Measurements from ENCODE around the gene ZNF408.

Gene ZNF408

DNA sequence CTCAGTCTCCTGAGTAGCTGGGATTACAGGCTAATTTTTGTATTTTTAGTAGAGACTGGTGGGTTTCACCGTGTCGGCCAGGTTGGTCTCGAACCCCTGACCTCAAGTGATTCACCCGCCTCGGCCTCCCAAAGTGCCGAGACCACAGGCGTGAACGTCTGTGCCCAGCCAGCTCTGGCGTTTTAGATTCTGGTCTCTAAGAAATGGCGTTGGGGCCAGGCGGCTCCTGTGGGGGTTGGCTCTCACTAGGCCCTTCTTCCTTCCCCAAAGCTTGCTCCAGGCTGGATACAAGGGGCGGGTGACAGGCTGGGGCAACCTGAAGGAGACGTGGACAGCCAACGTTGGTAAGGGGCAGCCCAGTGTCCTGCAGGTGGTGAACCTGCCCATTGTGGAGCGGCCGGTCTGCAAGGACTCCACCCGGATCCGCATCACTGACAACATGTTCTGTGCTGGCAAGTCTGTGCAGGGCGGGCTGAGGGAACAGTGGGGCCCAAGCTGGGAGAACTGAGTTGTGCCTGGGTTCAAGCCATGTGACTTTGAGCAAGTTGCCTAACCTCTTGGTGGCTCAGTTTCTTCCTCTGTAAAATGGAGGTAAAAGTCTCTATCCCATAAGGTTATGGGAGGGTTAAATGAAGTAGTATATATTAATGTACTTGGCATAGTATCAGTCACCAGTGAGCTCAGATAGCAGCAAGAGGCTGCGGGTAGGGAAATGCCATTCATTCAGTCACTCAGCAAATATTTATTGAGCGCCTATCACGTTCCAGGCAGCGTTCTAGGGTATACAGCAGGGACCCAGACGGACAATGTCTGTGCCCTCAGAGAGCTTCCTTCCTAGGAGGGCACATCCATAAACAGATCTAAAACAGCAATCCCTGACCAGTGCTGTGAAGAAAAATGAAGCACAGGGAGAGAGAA, 28.5 kb downstream of the ZNF408 start:
- no peak for DNase-seq

DNA sequence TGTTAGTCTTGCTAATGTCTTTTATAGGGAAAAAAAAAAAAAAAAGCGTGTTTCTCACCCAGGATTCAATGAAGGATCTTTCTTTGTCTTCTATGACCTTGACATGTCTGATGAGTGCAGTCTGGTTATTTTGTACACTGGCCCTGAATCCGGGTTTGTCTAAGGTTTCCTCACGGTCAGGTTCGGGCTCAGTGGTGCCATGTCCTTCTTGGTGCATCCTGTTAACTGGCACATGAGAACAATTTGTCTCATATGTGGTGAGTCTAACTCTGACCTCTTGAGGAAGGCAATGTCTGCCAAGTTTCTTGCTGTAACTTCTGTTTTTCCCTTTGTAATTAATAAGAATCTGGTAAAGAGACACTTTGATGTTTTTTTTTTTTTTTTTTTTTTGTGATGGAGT, 30.7 kb downstream of the ZNF408 start:
- no peak for DNase-seq

DNA sequence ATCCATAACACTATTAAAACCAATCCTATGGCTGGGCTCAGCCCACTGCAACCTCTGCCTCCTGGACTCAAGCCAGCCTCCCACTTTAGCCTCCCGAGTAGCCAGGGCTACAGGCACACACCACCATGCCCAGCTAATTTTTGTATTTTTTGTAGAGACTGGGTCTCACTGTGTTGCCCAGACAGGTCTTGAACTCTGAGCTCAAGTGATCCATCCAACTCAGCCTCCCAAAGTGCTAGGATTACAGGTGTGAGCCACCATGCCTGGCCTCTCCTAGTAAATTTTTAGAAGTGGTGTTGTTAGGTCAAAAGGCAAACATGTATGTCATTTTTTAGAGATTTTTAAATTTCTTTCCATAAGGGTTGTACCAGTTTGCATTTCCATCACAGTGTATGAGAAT, 32.4 kb downstream of the ZNF408 start:
- DNase-seq = no peak

DNA sequence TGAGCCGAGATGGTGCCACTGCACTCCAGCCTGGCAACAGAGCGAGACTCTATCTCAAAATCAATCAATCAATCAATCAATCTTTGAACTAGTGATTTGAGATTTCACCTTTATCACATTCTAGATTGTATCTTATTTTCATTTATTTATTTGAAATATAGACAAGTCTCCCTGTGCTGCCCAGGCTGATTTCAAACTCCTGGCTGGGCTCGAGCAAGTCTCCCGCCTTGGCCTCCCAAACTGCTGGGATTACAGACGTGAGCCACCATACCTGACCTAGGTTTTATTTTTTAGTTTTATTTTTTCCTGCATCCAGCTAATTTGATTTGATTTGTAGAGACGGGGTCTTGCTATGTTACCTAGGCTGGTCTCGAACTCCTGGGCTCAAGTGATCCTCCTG, 35.3 kb downstream of the ZNF408 start:
- DNase-seq = no peak

DNA sequence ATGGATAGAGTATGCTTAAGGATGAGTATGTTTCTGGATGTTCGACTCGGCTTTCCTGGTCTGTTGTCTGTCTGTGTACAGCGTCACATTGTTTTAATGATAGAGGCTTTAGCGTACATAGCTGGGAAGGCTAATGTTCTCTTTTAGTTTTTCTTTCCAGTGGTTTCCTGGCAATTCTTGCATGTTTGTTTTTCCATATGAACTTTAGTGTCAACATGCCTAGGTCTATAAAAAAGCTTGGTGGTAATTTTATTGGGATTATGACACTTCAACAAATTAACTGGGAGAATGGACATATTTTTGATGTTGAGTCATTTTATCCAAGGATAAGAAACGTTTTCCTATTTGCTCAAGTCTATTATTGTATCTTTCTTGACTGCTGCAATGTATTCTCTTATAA, 35.8 kb downstream of the ZNF408 start:
- no peak for DNase-seq

DNA sequence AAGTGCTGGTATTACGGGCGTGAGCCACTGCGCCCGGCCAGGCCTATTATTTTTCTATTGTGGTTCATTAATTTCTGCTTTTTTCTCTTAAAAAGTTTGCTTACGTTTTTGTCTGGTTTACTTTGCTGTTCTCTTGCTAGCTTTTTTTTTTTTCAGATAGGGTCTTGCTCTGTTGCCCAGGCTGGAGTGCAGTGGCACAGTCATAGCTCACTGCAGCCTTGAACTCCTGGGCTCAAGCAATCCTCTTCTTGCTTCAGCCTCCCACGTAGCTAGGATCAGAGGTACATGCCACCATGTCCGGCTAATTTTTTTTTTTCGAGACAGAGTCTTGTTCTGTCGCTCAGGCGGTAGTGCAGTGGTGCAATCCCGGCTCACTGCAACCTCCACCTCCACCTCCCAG, 36.9 kb downstream of the ZNF408 start:
- DNase-seq = no peak

DNA sequence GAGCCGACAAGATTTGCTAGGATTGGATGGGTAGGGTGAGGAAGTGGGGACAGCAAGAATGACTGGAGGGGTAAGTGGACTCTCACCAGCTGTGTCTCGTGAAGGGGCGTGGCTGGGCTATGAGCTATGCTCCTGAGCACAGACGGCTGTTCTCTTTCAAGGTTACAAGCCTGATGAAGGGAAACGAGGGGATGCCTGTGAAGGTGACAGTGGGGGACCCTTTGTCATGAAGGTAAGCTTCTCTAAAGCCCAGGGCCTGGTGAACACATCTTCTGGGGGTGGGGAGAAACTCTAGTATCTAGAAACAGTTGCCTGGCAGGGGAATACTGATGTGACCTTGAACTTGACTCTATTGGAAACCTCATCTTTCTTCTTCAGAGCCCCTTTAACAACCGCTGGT, 38.1 kb downstream of the ZNF408 start:
- no peak for DNase-seq

DNA sequence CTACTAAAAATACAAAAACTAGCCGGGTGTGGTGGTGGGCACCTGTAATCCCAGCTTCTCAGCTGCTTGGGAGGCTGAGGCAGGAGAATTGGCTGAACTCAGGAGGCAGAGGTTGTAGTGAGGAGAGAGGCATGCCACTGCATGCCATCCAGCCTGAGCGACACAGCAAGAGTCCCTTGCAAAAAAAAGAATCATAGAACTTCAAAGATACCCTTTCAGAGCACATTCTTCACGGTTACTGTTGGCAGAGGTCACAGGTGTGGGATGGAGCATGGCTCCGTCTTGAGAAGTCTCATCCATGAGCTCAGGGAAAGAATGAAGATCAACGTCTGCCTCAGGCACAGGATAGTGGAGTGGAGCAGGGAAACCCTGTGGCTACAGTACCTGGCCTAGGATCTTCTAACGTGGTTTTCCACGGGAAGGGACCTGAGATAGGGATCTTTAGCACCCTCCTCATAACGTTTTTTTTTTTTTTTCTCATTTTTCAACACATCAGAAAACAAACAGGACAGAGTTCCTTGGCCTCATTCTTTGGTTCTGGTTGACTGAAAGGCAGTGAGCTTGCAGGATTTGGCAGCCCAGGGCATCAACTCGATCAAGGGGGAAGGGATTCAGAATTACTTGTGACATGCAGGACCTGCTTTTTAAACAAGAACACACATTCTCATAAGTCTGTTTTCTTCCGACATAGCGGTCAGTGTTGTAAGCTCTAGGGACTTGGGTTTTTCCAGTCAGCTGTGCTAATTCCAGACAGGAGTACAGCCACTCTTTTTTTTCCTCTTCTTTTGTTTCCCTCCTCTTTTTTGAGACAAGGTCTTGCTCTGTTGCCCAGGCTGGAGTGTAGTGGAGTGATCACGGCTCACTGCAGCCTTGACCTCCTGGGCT, 41.0 kb downstream of the ZNF408 start:
- DNase-seq = no peak

DNA sequence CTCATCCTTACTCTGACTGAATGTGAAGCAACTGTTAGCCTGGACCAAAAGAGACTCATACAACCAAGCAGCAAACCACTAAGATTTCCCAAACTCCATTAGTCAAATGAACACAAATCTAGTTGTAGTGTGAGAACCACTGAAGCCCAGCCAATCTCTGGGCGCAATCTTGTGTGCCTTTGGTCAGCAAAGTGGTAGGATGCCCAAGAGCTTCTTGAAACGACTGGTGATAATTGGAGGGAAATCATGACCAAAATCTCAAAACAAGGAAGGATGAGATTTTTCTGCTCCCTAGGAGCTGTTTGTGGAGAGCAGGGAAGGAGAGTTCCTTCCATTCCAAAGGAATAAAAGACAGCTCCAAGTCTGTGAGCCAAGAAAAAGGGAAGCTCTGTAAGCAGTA, 42.2 kb downstream of the ZNF408 start:
- DNase-seq = no peak

DNA sequence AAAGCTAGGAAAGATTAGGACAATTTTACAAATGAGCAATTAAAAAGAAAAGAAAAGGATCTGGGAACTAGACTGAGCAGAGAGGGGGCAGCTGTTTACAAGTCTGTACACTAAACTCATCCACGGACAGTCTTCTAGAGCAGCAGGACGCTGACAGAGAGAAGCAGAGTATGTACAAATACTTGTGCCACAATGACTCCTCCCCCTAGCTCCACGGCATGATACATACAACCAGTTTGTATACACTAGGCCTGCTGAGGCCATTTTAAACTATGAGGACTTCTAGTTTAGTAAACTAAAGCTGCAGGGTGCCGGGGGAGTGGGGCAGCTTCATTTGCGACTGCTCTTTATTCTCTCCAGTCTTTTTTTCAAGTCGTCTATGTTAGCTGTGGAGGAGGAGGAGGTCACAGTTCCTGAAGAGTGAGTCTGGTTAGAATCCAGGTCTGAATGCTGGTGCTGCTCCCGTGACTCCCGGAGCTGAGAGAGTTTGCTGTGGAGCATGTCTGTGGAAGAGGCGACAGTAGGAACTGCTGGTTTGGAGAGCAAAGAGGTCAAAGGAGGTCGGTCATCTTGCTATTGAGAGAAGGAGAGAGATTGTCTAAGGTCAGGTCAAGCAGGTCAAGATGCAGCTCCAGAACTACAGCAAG, 43.0 kb downstream of the ZNF408 start:
- DNase-seq = no peak

DNA sequence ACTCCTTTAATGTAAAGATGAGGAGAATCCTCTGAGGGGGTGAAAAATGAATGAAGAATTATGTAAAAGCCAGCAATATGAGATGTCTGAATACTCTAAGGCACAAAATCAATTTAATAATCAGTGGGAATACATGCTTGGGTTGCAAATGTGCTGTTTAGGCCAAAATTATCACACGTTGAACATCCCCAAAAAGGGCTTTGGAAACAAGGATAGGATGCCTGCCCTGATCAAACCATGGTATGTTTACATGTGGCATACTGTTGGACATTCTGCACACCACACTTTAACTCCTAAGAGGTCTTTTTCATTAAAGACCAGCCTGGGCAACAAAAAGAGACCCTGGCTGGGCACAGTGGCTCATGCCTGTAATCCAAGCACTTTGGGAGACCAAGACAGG, 44.5 kb downstream of the ZNF408 start:
- no peak for DNase-seq

DNA sequence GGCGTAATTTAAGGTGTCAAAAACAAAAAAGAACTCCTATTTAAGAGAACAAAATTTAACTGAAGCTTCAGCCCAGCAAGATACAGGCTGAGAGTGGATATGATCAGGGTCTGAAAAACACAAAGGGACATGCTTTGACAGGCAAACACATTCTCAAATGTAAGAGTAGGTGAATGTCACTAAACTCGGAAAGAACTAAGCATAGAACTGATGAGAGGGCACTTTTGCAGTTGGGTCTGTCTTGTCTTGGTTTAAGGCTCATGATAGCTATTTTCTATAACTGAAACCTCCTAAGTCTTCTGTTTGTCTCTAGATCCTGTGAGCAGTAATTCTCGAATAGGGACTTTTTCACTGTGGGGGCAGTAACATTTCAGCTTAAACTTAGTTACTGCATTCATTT, 45.2 kb downstream of the ZNF408 start:
- DNase-seq = no peak

DNA sequence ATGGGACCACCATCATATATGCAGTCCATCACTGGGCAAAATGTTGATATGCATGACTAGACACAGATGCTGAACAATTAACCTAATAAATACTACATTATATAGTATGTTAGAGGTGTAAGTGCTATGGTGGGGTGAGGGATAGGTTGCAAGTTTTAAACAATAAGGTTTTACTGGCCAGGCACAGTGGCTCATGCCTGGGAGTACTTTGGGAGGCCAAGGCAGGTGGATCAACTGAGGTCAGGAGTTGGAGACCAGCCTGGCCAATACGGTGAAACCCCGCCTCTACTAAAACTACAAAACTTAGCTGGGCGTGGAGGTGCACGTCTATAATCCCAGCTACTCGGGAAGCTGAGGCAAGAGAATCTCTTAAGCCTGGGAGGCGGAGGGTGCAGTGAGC, 46.3 kb downstream of the ZNF408 start:
- DNase-seq = no peak

Data from right hindlimb (tissue), 1 donor.